ENCODE results near the gene DISP3. TPM values are rescaled to one million over a fixed set of nuclear protein-coding genes. Genes with fewer than 3 reads are reported as not detected.
A peak's percentile ranks its signal among the peaks of the same experiment; 100 is the strongest.

Gene DISP3
- total RNA-seq, 1 donor from 2014 or later, result 179 TPM

- peak overlapping the region; percentile 7 for H3K27ac Mint-ChIP-seq (ENCODE audit: unreplicated experiment)
- TF ChIP-seq CTCF (IDR thresholded peaks at IDR 0.05; ENCODE audit: partially characterized antibody, unreplicated experiment), result no peak
- H3K27me3 Mint-ChIP-seq (ENCODE audit: unreplicated experiment), result peaks cover 9% of the 10 kb centered on the region
- H3K4me1 Mint-ChIP-seq (ENCODE audit: low read depth, unreplicated experiment), result peaks cover 28% of the 10 kb centered on the region
- no peaks in the 10 kb centered on the region for H3K36me3 Mint-ChIP-seq (ENCODE audit: unreplicated experiment)
- no peak overlapping the region for H3K4me3 Mint-ChIP-seq (ENCODE audit: unreplicated experiment)
- no peak for DNase-seq
- peaks cover 5% of the 10 kb centered on the region for H3K9me3 Mint-ChIP-seq (ENCODE audit: unreplicated experiment)
These were observed 34.8 kb upstream of the DISP3 start for GRCh38 chr1:11443961-11444658.

GRCh38 chr1:11444907-11445306 is 34.0 kb upstream of the DISP3 start:
- Mint-ChIP-seq H3K27me3 (ENCODE audit: unreplicated experiment) (peaks cover 8% of the 10 kb centered on the region), H3K4me3 (ENCODE audit: unreplicated experiment) (no peak overlapping the region), H3K9me3 (ENCODE audit: unreplicated experiment) (peaks cover 5% of the 10 kb centered on the region), H3K36me3 (ENCODE audit: unreplicated experiment) (no peaks in the 10 kb centered on the region), H3K27ac (ENCODE audit: unreplicated experiment) (no peak overlapping the region), H3K4me1 (ENCODE audit: low read depth, unreplicated experiment) (peaks cover 31% of the 10 kb centered on the region)
- DNase-seq, result no peak
- no peak for TF ChIP-seq CTCF (IDR thresholded peaks at IDR 0.05; ENCODE audit: partially characterized antibody, unreplicated experiment)

- H3K36me3 Mint-ChIP-seq (ENCODE audit: unreplicated experiment), result no peaks in the 10 kb centered on the region
- peaks cover 3% of the 10 kb centered on the region for H3K9me3 Mint-ChIP-seq (ENCODE audit: unreplicated experiment)
- DNase-seq, result peak; percentile 61
- H3K27me3 Mint-ChIP-seq (ENCODE audit: unreplicated experiment), result peaks cover 11% of the 10 kb centered on the region
- H3K27ac Mint-ChIP-seq (ENCODE audit: unreplicated experiment), result peak overlapping the region; percentile 92
- peaks cover 44% of the 10 kb centered on the region for H3K4me1 Mint-ChIP-seq (ENCODE audit: low read depth, unreplicated experiment)
- no peak for TF ChIP-seq CTCF (IDR thresholded peaks at IDR 0.05; ENCODE audit: partially characterized antibody, unreplicated experiment)
- H3K4me3 Mint-ChIP-seq (ENCODE audit: unreplicated experiment), result peak overlapping the region; percentile 28
These were observed 31.1 kb upstream of the DISP3 start for GRCh38 chr1:11447903-11448302.

- peaks cover 11% of the 10 kb centered on the region for H3K27me3 Mint-ChIP-seq (ENCODE audit: unreplicated experiment)
- H3K36me3 Mint-ChIP-seq (ENCODE audit: unreplicated experiment), result no peaks in the 10 kb centered on the region
- peaks cover 3% of the 10 kb centered on the region for H3K9me3 Mint-ChIP-seq (ENCODE audit: unreplicated experiment)
- peak overlapping the region; percentile 28 for H3K4me3 Mint-ChIP-seq (ENCODE audit: unreplicated experiment)
- peaks cover 50% of the 10 kb centered on the region for H3K4me1 Mint-ChIP-seq (ENCODE audit: low read depth, unreplicated experiment)
- no peak for TF ChIP-seq CTCF (IDR thresholded peaks at IDR 0.05; ENCODE audit: partially characterized antibody, unreplicated experiment)
- DNase-seq, result peak; percentile 32
- H3K27ac Mint-ChIP-seq (ENCODE audit: unreplicated experiment), result peak overlapping the region; percentile 92
These were observed 30.4 kb upstream of the DISP3 start for GRCh38 chr1:11448373-11449099.

- Mint-ChIP-seq H3K36me3 (ENCODE audit: unreplicated experiment) (no peaks in the 10 kb centered on the region), H3K4me3 (ENCODE audit: unreplicated experiment) (no peak overlapping the region), H3K4me1 (ENCODE audit: low read depth, unreplicated experiment) (peaks cover 53% of the 10 kb centered on the region), H3K27ac (ENCODE audit: unreplicated experiment) (peak overlapping the region; percentile 92), H3K27me3 (ENCODE audit: unreplicated experiment) (peaks cover 15% of the 10 kb centered on the region), H3K9me3 (ENCODE audit: unreplicated experiment) (peaks cover 5% of the 10 kb centered on the region)
- no peak for DNase-seq
- no peak for TF ChIP-seq CTCF (IDR thresholded peaks at IDR 0.05; ENCODE audit: partially characterized antibody, unreplicated experiment)
These were observed 29.9 kb upstream of the DISP3 start for GRCh38 chr1:11449100-11449403.
